ENCODE measurements around the gene ECE1. TPM values are rescaled to one million over a fixed set of nuclear protein-coding genes. Genes with fewer than 3 reads are reported as not detected.
A peak's percentile ranks its signal among the peaks of the same experiment; 100 is the strongest.

Gene ECE1
- total and polyA plus RNA-seq, 9 of the 15 experiments (the other 6 are each of a cell fraction or from before 2014, with no cell fraction given): 0.56 to 34.8 (median 11.0) TPM

GRCh38 chr1:21319447-21320407 is 29.5 kb upstream of the ECE1 start (continued):
- peak; percentile 83 for TF ChIP-seq MITF (IDR thresholded peaks at IDR 0.05)
- peak; percentile 72 for TF ChIP-seq JUND (IDR thresholded peaks at IDR 0.05; ENCODE audit: borderline replicate concordance, low read depth, low read length)
- TF ChIP-seq JUND (tag; IDR thresholded peaks at IDR 0.05; ENCODE audit: borderline replicate concordance, low read depth, low read length): peak; percentile 47; the same call in 1 of the 3 replicates
- peak in 1 of 2 experiments; percentile 62; a peak in 1 of 4 replicates for TF ChIP-seq ZNF639 (CRISPR knock-in tag; conservative IDR thresholded peaks at IDR 0.05 in 1 of 2, IDR thresholded peaks at IDR 0.05 in 1 of 2)
- peak; percentile 94 for TF ChIP-seq ZNF395 (CRISPR knock-in tag; IDR thresholded peaks at IDR 0.05)
- TF ChIP-seq PKNOX1 (IDR thresholded peaks at IDR 0.05): peak; percentile 88
- TF ChIP-seq NFE2 (IDR thresholded peaks at IDR 0.05; ENCODE audit: low read depth): peak; percentile 51; the same call in 1 of the 2 replicates
- TF ChIP-seq NUFIP1 (IDR thresholded peaks at IDR 0.05; ENCODE audit: partially characterized antibody): no peak
- peak; percentile 80 for TF ChIP-seq HMG20A (CRISPR knock-in tag; conservative IDR thresholded peaks at IDR 0.05)
- TF ChIP-seq HNRNPH1 (optimal IDR thresholded peaks at IDR 0.05; ENCODE audit: low read depth, low read length): no peak
- TF ChIP-seq AFF1 (IDR thresholded peaks at IDR 0.05; ENCODE audit: low read depth in 1 of 2, partially characterized antibody in 2 of 2): peak in 1 of 2 experiments; percentile 58
- peak; percentile 51; the same call in 1 of the 2 replicates for TF ChIP-seq ZBTB33 (CRISPR knock-in tag; IDR thresholded peaks at IDR 0.05)
- no peak for TF ChIP-seq TGIF2 (CRISPR knock-in tag; IDR thresholded peaks at IDR 0.05)
